HG03025 (cell line): ENCODE data around the gene ADGRF3.
A peak's percentile ranks its signal among the peaks of the same experiment; 100 is the strongest.
"Not testable (repeated sequence)": the region's sequence is repeated elsewhere in the genome, so short reads cannot be mapped to it uniquely, and the experiment has no call there.

Experiments
- ATAC-seq: cut with Tn5 transposase; IDR thresholded peaks from one replicate; pipeline ENCODE4 v1.9.1; 2021; ENCODE audit warnings: mild to moderate bottlenecking, moderate library complexity; ENCODE audit not compliant: unreplicated experiment, low FRiP score

ADGRF3 gene, protein sequence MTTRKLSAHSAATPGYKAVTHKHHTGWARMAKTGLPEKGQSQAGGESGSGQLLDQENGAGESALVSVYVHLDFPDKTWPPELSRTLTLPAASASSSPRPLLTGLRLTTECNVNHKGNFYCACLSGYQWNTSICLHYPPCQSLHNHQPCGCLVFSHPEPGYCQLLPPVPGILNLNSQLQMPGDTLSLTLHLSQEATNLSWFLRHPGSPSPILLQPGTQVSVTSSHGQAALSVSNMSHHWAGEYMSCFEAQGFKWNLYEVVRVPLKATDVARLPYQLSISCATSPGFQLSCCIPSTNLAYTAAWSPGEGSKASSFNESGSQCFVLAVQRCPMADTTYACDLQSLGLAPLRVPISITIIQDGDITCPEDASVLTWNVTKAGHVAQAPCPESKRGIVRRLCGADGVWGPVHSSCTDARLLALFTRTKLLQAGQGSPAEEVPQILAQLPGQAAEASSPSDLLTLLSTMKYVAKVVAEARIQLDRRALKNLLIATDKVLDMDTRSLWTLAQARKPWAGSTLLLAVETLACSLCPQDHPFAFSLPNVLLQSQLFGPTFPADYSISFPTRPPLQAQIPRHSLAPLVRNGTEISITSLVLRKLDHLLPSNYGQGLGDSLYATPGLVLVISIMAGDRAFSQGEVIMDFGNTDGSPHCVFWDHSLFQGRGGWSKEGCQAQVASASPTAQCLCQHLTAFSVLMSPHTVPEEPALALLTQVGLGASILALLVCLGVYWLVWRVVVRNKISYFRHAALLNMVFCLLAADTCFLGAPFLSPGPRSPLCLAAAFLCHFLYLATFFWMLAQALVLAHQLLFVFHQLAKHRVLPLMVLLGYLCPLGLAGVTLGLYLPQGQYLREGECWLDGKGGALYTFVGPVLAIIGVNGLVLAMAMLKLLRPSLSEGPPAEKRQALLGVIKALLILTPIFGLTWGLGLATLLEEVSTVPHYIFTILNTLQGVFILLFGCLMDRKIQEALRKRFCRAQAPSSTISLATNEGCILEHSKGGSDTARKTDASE

DNA sequence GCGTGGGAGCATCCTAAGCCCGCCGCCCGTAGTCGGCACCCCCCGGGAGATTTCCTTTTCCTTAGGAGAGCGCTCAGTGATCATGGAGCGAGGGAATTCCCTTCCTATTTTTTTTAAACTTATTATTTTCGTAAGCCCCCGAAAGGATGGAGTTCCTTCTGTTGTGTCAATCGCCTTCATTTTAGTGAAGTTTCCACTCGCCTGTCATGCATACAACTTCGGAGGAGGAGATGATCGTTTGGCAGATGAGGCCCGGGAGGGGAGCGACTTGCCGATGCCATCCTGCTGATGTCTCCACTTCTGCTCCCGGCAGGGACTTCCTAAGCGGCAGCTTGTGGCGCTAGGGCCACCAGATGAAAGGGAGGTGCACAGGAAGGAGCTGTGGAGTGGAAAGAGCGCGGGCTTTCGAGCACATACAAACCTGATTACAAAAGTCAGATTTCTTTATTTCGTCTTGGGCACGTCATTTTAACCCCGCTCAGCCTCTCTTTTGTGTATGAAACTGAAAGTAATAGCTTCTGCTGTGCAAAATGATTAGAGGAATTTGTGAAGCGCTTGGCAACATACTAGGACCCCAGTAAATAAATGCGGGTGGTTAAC, at the start of gene ADGRF3:
Gene ADGRF3, minus strand, starts transcription at position 336 of the 600 bp plus-strand sequence. CDS start 555 bp downstream, outside the sequence.
- peak; percentile 14 for ATAC-seq

DNA sequence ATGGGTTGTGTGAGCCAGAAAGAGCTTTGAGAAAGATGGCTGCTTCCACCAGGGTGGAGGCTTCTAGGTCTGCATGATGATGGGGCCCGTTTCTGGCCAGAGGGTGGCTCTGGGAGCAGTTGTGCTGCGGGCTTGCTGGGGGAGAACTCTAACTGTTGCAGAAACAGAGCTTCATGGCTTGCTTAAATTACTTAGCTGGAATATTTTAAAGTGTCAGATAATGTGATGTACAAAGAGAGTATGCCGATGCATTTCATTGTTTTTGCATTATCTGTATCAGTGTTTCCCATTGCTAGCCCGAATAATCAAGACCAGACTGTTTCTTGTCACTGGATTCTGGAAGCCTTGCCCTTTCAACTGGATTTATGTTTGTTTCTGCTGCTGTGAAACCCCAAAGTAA, 48.8 kb upstream of the ADGRF3 start:
- no peak for ATAC-seq

DNA sequence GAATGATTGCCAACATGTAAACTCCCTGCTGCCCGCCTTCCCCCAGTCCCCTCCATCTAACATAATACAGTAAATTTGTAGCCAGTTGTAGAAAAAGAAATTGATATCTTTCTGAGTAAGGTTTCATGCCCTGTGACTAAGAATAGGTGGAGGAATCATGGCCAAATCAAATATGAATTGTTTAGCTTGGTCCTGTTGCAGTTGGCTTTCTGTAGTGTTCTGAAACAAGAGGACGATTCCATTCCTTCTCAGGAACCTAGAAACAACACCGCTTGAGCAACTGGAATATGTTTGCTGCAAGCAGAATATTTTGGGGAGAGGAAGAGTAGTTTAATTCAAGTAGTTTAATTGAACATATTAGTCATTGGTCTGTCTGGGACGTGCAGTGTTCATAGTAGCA, 48.1 kb upstream of the ADGRF3 start:
- ATAC-seq: no peak

DNA sequence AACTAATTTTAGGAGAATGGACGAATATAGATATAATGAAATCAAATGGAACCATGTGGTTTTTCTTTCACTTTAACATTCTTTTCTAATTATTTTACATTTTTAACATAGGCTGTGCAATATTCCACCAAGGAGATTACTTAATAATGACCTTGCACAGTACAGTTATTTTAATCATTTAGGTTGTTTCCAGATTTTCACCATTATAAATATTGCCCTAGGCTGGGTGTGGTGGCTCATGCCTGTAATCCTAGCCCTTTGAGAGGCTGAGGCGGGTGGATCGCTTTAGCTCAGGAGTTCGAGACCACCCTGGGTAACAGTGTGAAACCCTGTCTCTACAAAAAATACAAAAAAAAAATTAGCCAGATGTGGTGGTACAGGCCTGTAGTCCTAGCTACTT, 40.6 kb upstream of the ADGRF3 start:
- no peak for ATAC-seq

DNA sequence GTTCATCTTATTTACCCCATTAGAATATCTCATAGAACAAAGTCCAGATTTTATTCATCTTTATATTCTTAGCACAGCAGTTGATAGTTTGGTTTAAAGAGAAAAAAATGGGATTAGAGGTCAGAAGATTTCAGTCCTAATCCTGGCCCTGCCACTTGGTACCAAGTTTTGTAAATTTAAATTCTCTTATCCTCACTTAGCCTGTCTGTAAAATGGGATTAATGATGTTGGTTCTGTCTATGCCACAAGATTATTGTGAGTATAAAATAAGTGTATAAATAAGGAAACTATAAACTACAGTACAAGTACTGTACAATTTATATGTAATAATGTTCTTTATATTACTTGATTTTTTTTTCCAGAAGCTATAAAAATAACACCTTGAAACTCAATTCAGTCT, 38.0 kb upstream of the ADGRF3 start:
- no peak for ATAC-seq

DNA sequence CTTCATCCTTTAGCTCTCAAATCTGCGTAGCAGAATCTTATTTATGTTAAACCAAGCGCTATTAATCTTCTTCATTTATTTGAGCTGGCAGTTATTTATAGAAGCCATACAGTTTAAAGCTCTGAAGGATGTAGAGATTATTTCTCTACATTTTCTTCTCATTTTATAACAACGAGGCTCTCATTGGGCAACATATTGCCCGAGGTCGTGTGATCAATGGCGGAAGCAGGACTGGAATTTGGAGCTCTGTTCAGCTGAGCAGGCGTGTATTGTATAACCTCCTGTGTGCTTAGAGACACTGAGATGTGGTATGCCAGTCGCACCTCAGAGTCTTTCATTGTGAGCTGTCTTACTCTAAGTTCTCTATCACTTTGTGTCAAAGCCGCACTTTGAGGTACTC, 37.6 kb upstream of the ADGRF3 start:
- no peak for ATAC-seq

DNA sequence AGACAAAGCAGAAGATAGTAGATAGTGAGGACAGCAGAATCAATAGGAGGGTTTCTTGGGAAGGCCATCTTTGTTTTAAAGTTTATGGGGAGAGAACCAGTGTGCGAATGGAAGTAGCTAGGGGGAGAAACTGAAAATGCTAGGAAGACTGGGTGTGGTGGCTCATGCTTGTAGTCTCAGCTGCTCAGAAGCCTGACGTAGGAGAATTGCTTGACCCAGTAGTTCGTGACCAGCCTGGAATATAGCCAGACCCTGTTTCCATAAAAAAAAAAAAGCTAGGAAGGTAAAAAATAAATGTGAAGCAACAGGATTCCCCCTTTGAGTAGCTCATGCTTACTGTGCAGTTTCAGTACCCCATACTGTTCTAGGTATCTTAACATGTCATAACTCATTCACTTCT, 36.0 kb upstream of the ADGRF3 start:
- no peak for ATAC-seq

DNA sequence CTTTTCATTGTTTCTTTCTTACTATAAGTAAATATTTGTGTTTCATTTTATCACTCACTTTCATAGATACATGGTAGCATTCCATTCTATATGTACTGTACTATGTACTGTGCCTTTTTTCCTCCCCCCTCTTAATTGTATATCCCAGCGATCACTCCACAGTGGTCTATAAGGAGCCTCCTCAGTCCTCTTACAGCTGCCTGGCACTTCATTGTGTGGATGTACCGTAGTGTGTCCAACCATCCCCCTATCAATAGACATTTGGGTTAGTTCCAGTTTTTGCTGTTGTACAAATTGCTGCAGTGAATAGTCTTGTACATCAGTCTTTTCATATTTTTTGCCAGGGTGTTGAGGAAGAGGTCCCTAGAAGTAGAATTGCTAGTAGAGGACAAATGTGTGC, 33.7 kb upstream of the ADGRF3 start:
- ATAC-seq: no peak

DNA sequence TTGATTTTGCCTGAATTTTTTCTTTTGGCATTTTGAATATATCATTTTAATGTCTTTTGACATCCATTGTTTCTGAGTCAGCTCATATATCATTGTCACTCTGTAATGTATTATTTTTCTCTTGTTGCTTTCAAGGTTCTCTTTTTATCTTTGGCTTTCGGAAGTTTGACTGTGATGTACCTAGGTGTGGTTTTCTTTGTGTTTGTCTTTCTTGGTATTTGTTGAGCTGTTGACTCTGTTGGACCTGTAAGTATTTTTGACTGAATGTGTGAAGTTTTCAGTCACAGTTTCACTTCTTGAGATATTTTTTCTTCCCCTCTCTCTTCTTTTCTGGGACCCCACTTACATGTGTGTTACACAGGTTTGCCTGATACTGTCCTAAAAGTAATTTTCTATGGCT, 30.2 kb upstream of the ADGRF3 start:
- ATAC-seq: no peak

DNA sequence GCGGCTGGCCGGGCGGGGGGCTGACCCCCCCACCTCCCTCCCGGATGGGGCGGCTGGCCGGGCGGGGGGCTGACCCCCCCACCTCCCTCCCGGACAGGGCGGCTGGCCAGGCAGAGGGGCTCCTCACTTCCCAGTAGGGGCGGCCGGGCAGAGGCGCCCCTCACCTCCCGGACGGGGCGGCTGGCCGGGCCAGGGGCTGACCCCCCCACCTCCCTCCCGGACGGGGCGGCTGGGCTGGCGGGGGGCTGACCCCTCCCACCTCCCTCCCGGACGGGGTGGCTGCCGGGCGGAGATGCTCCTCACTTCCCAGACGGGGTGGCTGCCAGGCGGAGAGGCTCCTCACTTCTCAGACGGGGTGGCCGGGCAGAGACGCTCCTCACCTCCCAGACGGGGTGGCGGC, 24.3 kb upstream of the ADGRF3 start:
- not testable (repeated sequence) for ATAC-seq

DNA sequence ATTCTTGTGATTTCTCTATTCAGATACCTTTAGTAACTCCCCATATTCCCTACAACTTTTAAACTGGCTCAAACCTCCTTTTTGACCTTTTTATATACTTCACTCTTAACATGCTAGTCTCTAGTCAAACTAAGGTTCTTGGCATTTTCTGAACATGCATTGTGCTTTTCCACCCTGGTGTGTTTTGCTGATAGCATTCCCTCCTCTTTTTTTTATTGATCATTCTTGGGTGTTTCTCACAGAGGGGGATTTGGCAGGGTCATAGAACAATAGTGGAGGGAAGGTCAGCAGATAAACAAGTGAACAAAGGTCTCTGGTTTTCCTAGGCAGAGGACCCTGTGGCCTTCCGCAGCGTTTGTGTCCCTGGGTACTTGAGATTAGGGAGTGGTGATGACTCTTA, 23.1 kb upstream of the ADGRF3 start:
- not testable (repeated sequence) for ATAC-seq

DNA sequence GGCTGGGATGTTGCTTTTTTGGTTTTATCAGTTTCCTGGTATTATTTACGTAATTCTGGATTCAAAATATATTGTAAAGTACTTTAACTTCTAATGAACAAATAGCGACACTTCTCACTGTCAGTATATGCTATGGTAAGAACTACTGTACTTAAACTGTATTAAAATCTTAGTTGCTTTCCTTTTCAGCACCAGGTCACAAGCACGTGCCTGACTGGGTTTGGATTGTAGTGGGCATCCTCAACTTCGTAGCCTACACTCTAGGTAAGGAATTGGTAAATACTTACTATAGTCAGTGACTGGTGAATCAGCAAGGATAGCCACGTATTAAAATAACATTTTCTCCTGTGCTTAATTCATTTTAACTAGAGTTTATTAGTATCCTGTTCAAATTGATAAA, 20.4 kb upstream of the ADGRF3 start:
- no peak for ATAC-seq

DNA sequence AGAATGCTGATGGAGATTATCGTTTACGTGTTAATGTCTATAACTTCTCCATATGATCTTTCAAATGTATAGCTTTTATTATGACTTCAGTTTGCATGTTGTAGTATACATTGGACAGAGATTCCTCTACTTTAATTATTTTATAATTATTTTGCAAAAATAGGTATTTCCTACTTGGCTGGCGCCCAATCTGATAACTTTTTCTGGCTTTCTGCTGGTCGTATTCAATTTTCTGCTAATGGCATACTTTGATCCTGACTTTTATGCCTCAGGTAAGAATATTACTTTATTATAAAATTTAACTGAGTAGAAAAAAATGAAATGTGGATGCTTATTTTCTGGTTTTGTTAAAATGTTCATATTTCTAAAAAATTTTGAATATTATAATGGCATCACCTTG, 18.1 kb upstream of the ADGRF3 start:
- no peak for ATAC-seq

DNA sequence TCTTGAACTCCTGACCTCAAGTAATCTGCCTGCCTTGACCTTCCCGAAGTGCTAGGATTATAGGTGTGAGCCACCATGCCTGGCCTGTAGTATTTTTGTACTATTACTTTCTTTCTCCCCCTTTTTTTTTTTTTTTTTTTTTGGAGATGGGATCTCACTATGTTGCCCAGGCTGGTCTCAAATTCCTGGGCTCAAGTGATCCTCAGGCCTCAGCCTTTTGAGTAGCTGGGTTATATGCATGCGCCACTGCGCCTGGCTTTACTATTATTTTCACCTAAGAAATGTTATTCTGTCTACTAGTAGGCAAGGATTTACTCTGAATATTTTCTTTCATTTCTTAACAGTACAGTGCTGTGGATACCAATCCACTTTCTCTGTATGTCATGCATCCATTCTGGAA, 17.4 kb upstream of the ADGRF3 start:
- ATAC-seq: no peak

DNA sequence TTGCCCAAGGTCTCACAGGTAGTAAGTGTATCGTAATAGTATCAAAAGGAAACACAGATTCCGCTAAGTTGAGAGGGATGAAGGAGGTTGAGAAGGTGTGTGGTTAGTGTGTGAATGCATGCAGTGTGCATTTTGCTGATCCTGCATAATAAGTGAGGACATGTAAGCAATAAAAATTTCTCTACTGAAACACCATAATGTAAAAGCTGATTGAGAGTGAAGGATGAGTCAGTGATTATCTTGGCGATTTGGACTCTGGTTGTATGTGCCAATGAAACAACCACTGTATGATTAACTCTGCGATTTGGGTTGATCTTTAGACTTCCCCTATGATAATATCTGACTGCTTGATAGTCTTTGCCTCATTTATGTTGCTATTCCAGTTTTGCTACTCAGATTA, 16.7 kb upstream of the ADGRF3 start:
- no peak for ATAC-seq

DNA sequence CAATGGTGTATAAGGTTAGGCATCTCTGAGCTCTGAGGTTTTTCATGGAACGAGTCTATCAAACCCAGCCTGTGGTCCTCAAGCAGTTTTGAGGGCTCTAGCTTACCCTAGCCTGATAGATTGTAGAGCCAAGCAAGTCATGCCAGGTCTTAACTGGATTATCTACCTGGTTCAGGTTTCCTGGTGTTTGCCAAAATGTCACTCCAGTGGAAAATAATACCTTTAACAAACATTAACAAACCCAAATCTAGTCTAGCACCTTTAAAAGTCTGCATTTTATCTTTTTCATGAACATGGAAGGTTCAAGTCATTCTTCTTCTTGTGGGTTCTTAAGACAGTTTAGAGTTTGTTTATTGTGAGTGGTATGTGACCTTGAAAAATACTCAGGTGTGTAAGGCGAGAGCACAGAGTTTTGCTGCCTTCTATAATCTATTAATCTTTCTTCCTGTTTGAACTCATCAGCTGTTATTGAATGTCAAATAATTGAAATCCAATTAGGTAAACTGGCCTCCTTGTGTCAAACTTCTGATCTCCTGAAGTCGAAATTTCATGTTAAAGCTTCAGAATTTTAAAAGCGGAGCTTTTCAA, 13.4 kb upstream of the ADGRF3 start:
- ATAC-seq: no peak

DNA sequence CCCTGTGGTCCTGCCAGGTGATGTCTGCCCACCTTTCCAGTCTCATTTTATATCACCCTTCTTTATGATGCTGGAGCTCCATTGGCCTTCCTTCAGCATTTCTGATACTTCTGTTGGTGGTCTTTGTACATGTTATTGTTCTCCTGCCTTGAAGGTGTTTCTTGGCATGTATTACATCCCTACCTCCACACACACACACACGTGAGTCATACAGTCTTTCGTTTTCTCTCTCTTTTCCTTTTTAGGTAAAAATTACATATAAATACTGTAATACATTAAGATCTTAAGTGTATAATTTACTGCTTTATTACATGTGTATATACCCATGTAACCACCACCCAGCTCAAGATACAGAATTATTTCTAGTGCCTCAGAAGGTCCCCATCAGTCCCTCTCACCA, 10.2 kb upstream of the ADGRF3 start:
- ATAC-seq: no peak

DNA sequence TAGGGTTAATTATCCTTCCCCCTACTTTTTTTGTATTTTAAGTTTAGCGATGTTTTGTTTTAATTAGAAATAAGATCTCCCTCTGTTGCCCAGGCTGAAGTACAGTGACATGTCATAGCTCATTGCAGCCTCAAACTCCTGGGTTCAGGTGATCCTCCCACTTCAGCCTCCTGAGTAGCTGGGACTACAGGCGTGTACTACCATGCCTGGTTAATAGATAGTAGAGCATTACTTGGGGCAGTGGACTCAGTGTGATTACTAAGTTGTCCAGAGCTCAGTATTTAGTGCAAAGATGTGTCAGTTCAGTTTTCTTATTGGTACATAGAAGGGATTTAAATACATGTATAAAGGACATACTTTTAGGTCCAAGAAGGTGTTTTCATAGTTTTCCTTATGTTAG, 9.5 kb upstream of the ADGRF3 start:
- ATAC-seq: no peak

DNA sequence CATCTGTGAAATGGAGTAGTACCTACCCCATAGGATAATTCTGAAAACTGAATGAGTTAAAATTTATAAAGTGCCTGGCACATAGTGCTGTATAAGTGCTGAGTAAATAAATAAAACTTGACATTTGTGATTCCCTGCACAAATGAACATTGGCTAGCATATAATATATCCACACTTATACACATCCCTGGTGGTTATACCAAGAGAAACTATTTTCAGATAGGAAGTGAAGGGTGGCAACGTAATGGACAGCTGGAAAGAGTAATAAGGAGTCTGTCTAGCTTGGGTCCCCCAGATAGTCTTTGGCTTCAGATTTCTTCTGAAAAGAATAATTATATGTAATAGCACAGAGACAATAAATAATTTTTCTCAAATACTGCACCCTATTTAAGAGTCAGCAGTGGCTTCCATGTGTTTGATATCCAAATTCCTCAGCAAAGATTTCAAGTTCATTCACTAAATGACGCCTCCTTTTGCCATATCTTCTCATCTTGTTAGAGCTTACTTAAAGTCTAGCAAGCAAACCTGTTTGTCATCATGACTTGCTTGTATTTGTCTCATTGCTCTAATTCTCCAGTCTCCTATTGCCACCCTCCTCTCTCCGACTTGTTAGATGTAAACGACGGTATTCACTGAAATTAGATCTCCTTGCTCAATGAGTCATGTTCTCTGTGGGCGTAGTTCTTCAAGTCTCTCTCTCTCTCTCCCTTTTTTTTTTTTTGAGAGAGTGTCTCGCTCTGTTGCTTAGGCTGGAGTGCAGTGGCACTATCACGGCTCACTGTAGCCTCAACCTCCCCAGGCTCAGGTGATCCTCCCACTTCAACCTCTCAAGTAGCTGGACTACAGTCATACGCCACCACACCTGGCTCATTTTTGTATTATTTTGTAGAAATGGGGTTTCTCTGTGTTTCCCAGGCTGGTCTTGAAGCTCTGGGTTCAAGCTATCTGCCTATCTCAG, 8.7 kb upstream of the ADGRF3 start:
- ATAC-seq: no peak

DNA sequence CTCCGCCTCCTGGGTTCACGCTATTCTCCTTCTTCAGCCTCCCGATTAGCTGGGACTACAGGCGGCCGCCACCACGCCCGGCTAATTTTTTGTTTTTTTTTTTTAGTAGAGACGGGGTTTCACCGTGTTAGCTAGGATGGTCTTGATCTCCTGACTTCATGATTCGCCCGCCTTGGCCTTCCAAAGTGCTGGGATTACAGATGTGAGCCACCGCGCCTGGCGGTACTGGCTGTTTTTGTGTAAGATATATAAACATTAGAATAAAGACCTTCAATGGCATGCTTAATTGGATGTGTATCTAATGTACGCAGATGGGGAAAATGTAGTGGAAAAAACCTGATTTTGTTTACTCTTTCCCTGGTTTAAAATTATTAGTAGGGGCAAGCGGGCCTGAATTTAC, 7.9 kb upstream of the ADGRF3 start:
- ATAC-seq: not testable (repeated sequence)
